HG03442 (cell line): ENCODE data around the gene XKR7.
"Not testable (repeated sequence)": the region's sequence is repeated elsewhere in the genome, so short reads cannot be mapped to it uniquely, and the experiment has no call there.

ENCODE experiments used
- ATAC-seq: cut with Tn5 transposase; IDR thresholded peaks from one replicate; pipeline ENCODE4 v1.9.1; 2021; ENCODE audit warnings: mild to moderate bottlenecking, moderate library complexity; ENCODE audit not compliant: unreplicated experiment

XKR7 gene

DNA sequence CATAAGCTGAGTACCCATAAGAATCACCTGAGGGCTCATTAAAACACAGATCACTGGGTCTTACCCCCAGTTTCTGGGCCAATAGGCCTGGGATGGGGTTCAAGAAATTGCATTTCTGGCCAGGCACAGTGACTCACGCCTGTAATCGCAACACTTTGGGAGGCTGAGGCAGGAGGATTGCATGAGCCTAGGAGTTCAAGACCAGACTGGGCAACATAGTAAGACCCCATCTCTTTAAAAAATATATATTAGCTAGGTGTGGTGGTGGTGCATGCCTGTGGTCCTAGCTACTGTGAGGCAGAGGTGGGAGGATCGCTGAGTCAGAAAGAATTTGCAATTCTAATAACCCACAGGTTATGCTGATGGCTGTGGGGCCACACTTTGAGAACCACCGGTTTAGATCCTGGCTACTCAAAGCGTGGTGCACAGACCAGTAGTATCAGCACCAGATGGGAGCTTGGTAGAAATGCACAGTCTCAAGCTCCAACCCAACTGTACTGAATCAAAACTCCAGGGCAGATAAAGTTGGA lies 44.3 kb downstream of the XKR7 start:
- no peak for ATAC-seq

DNA sequence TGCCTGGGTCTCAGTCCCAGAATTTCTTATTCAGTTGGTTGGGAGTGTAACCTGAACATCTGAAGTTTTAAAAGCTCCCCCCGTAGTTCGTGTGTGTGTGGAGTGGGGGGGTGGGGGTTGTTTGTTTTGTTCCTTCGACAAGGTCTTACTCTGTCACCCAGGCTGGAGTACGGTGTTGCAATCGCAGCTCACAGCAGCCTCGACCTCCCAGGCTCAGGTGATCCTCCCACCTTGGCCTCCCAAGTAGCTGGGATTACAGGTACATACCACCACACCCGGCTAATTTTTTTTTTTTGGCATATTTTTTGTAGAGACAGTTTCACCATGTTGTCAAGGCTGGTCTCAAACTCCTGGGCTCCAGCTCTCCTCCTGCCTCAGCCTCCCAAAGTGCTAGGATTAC lies 45.4 kb downstream of the XKR7 start:
- ATAC-seq: no peak

DNA sequence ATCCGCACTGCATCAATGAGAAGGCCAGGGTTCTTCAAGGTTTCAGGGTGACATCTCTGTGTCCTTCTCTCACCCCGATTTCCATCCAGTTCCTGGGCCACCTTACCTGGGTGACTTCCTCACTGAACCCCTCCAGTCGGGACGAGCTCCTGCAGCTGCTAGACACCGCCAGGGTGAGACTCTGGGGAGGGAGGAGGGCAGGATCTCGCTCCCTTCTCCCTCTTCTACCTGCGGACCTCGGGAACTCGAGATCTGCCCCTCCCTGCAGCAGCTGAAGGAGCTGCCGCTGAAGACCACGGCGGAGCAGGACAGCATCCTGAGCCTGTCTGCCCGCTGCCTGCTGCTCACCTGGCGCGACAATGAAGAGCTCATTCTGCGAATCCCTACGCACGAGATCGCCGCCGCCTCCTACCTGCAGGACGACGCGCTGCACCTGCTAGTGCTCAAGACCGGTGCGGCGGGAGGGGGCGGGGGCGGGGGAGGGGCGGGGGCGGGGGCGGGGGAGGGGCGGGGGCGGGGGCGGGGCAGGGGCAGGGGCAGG lies 49.8 kb downstream of the XKR7 start:
- no peak for ATAC-seq

DNA sequence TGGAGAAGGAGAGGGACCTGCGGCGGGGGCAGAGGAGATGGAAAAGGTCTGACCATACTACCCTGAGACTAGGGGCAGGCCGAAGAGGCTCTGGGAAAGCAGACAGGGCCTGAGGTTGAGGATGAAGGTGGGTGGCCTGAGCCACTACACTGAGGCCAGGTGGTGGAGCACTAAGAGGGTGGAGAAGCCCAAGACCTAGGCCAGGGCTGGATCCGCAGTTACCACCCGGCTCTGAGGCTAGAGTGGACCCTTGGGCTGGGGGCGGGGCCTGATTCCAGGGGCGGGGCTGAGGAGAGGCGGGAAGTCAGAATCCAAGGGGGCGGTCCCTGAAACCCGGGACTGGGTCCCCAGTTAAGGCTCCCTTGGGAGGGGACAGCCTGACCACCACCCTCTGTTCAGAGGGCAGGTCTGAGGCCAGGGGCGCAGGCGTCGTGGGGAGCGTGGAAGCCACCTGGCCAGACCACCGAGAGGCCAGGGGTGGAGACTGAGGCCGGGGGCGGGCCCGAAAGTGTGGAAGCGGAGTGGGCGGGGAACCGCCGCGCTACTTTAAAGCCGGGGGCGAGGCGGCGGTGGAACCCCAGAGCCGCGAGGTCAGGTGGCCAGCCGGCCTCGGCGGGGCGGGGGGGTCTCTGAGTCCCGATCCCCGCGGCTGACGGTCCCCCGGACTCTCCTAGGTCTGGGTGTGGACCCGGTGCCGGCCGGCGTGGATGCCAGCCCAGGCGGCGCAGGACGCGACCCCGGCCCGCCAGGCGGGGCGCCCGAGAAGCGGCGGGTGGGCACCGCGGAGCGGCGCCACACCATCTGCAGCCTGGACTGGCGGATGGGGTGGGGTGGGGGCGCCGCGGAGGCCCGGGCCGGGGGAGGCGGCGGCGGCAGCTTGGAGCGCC lies 50.6 kb downstream of the XKR7 start:
- ATAC-seq: no peak

DNA sequence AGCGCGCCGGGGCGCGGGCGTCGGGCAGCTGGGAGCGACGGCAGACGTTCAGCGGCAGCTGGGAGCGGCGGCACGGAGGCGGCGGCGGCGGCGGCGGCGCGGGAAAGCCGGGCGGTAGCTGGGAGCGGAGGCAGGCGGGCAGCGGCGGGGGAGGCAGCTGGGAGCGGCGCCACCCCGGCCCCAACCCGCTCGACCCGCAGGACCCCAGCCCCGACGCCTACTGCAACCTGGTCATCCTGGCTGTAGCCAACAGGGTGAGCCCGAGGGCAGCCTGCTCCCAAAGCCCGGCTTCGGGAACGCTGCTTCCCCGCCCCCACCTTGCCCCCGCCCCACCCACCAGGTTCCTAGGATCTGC lies 51.2 kb downstream of the XKR7 start:
- no peak for ATAC-seq

DNA sequence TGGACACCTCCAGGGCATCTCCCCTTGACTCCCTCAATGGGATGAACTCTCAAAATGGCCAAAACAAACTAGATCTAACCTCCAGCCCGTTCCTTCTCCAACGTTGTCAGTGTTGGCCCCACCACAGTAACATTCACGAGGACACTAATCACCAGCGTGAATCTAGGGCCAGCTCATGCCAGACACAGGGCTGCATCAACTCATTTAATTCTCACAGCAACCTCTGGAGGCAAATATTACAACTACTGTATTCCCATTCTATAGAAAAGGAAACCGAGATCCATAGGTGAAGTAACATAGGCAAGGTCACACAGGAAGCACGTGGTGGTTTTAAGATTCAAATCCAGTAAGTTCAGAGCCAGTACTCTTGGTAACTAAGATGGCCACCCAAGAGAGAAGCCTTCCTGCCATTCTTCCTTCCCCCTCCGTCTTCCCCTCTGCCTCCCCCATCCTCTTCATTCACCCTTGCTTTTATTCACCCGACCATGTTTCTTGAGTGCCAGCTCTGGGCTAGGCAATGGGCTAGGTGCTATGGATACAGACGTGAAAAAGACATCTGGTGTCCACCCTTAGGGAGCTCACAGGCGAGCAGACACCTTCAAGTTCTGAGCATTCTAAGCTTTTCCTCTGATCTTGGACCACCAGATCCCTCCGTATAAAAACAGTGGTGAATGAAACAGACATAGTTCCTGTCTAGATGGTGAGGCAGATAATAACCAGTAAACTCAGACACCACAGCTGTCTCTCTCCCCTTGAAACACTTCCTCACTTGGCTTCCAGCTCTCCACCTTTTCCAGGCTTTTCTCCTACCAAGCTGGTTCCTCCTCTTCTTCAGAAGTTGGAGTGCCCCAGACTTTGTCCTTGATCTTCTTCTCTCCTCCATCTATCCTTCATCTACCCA lies 51.9 kb downstream of the XKR7 start:
- no peak for ATAC-seq

DNA sequence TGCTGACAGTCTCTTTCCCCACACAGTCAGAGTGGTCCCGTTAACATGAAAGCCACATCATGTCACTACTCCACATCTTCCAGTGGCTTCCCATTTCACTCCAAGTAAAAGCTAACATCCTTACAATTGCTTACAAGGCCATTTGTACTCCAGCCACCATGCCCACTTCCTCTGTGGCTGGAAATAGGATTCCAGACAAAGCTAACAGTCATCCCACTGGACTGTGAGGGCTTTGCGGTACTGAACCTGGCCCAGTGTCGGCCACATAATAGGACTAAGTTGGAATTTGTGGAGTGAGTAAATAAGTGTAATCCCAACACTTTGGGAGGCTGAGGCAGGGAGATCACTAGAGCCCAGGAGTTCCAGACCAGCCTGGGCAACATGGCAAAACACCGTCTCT lies 53.1 kb downstream of the XKR7 start:
- no peak for ATAC-seq

DNA sequence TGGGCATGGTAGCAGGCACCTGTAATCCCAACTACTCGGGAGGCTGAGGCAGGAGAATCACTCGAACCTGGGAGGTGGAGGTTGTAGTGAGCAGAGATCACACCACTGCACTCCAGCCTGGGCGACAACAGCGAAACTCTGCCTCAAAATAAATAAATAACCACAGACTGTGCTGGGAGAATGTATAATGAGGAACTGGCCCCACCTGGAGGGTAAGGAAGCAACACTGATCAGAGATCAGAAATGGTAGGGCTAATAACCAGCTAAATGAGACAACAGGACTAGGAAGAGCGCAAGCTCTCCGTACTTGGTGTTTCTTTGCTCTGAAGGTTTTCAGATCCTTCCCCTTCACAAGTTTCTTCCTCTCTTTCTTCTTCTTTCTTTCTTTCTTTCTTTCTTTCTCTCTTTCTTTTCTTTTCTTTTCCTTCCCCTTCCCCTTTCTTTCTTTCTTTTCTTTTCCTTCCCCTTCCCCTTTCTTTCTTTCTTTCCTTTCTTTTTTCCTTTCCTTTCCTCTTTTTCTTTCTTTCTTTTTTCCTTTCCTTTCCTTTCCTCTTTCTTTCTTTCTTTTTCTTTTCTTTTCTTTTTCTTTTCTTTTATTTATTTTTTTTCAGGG lies 56.8 kb downstream of the XKR7 start:
- no peak for ATAC-seq

DNA sequence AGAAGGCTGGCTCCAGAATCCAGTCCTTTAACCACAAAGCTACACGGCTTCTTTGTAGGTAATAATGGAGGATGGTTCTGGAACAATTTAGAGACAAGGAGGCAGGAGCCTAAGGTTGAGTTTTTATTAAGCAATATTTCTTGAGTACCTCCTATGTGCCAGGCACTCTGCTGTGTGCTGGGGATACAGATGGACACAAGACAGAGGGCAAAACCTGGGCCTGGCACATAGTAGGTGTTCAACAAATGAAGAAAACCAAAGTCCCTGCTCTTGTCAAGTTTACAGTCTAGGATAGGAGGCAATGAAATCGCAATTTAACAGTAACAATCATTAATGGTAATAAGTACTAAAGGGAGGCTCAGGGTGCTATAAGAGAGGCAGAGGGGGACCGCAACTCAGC lies 59.7 kb downstream of the XKR7 start:
- ATAC-seq: no peak

DNA sequence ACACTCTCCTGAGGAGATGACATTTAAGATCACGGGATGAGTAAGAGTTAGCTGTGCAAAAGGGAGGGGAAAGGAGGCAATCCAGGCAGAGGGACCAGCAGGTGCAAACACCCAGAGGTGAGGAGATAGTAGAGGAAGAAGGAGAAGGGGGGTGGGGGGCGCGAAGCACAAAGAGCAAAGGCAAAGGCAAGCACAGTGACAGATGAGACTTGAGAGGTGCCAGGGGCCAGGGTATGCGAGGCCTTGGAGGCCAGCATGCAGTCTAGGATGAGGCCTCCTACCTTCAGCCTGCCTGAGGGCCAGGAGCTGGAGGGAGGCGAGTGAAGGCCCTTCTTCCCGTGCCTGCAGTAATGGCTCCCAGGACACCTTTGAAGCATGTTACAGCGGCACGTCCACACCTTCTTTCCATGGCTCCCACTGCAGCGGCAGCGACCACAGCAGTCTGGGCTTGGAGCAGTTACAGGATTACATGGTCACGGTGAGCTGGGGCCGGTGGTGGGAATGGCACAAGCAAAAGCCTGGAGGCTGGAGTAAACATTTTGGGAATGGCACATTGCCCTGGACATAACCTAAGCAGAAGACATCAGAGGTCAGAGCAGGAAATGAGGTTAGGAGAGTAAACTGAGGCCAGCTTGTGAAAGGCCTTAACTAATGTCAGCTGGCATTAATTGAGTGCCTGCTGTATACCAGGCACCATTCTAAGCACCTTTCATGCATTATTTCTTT lies 60.9 kb downstream of the XKR7 start:
- ATAC-seq: no peak

DNA sequence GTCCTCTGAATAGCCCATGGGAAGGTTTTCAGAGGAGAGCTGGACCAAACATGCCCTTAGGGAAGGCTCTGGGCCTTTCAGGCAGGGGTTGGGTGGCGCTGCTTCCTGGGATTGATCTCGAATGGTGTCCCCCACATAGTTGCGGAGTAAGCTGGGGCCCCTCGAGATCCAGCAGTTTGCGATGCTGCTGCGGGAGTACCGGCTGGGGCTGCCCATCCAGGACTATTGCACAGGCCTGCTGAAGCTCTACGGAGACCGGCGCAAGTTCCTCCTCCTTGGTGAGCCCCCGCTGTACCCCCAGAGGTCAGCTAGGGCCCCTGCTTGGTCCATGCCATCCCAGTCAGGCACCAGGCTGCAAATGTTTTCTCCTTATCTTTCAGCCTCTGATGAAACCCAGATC lies 61.6 kb downstream of the XKR7 start:
- no peak for ATAC-seq

DNA sequence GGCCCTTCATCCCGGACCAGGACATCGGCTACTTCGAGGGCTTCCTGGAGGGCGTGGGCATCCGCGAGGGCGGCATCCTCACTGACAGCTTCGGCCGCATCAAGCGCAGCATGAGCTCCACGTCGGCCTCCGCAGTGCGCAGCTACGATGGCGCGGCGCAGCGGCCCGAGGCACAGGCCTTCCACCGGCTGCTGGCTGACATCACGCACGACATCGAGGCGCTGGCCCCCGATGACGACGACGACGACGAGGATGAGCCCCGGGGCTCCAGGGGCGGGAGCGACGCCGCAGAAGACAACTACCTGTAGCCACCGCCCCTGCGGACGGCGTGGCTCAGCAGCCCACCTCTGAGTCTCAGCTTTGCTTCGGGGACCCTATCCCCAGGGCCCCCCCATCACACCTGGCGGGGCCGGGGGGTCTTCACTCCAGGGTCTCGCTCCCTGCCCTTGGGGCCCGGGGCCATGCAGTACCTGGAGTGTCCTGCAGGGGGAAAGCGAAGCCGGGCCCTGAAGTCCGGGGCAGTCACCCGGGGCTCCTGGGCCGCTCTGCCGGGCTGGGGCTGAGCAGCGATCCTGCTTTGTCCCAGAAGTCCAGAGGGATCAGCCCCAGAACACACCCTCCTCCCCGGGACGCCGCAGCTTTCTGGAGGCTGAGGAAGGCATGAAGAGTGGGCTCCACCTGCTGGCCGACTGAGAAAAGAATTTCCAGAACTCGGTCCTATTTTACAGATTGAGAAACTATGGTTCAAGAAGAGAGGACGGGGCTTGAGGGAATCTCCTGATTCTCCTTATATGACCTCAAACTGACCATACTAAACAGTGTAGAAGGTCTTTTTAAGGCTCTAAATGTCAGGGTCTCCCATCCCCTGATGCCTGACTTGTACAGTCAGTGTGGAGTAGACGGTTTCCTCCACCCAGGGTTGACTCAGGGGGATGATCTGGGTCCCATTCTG lies 63.3 kb downstream of the XKR7 start:
- ATAC-seq: no peak

DNA sequence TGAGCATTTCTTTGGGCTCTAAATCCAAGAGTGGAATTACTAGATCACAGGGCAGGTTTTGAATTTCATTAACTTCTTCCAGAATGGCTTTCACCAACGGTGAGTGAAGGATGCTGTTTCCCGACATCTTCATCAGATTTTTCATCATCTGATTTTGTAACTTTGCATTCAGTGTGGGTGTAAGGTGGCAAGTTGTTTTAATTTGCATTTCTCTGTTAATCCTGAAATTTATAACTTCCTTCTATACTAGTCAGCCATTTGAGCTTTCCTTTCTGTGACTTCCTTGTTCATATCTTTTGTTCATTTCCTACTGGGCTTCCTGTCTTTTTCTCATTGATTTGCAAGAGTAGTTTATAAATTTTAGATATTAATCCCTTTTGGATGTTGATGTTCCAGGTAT lies 65.4 kb downstream of the XKR7 start:
- no peak for ATAC-seq

DNA sequence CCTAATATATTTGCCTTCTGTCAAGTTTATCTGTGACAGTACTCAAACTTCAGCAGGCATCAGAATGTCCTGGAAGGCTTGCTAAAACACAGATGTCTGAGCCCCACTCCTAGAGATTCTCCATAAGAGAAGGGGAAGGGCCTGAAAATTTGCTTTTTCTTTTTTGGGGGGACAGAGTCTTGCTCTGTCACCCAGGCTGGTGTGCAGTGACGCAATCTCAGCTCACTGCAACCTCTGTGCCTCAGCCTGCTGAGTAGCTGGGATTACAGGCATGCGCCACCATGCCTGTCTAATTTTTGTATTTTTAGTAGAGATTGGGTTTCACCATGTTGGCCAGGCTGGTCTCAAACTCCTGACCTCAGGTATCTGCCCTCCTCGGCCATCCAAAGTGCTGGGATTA lies 65.8 kb downstream of the XKR7 start:
- ATAC-seq: not testable (repeated sequence)

DNA sequence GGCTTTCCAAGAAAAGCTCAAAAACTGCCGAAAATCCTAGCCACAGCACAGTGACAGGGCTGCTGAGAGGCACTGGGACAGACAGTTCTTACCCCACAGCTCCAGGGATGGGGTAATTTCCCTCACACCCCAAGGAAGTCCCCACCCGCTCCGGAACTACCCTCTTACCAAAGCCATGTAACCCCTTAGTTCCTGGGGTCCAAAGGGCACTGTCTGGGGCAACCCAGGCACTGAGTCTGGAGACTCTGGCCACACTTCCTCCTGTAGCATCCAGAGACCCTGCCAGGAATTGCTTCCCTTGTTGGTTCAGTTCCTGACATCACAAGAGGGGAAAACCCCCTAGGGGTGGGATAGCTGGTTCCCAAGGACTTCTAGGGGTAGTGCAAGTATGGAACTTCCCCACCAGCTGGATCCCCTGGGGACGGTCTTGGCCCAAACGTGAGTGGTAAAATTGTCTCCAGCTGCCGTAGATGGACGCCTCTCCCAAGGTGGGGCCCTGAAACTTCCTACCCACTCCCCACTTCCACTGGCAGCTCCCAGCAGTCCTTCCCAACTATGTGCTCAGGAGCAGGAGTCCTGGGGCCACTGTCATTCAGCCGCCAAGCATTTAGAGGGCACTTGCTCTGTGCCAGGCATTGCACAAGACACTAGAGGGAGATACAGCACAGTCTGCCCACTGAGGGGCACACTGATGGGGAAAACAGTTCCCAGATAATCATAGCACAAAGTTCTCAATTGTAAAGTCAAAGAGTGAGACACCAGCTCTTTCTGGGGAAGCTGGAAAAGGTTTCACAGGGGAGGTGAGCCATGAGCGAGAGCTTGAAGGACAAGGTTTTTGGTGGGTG lies 66.9 kb downstream of the XKR7 start:
- ATAC-seq: no peak

DNA sequence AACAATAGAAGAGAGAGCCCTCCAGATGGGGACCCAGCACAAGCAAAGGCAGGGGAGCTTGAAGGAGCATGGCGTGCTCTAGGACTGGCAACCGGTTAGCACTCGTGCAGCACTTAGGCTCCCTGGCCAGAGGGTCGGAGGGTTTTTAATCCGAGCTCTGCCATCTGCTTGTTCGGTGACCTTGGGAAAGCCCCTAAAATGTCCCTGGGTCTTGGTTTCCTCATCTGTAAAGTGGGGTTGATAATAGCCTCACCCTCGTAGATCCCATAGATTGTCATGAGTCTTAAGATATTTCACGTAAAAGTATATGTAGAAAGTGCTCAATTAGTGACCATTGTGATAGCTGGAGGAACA lies 67.5 kb downstream of the XKR7 start:
- no peak for ATAC-seq

DNA sequence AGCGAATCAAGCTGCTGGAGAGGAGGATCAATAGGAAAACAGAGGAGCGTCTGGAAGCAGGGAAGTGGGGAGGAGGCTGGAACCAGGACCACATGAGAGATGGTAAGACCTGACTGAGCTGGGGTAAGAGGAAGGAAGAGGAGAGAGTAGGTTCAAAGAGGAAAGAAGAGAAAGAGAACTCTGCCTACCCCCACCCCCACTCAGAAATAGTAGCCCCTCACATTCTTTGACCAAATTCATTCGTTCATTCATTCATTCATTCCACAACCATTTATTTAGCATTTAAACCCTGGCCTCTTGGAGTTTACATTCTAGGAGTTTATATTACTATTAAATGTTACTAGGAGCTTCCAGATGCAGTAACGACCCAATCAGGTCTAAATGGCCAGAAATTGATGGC lies 68.3 kb downstream of the XKR7 start:
- ATAC-seq: no peak

DNA sequence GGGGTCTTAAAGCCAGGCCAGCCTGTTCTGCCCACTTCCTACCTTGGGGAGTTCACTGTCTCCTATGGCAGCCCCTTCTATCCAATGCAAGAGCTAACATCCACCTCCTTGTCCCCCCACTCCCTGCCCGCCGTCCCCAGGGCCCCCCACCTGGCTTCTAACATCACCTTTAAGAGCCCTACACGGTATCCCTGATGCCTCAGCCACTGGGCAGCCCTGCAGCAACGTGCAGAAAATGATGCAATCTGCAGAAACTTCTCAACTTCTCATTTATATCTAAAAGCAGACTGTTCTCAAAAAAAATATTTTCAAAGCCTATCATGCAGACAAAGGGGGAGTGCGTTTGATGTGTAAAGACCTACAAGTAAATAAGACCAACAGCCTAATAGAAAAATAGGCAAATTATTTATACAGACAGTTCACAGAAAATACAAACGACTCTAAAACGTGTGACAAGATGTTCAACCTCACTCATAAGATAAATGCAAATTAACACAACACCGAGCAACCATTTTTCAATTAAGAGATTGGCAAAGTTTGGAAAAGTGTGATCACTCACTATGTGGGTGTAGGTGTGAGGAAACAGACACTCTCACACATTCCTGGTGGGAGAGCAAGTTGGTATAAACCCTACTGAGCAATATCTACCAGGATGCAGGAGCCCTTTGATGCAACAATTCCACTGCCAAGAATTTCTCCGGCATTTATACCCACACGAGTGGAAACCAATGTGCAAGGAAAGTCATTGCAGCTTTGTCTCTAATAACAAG lies 69.0 kb downstream of the XKR7 start:
- ATAC-seq: no peak
